HCT116 (cell line): Measurements from ENCODE around the gene TEX264. TPM values are rescaled to one million over a fixed set of nuclear protein-coding genes. Genes with fewer than 3 reads are reported as not detected.

ENCODE experiments used
- ATAC-seq: fragments of 200-7000 bp; cut with Tn5 transposase; 2 replicates; pipeline ENCODE4 v1.9.1; 2020; ENCODE audit warnings: mild to moderate bottlenecking, moderate library complexity
- BruUV-seq: library from RNA; stranded (reverse); fragments of 400-500 nt; replicated peaks from 2 replicates; lab custom pipeline; 2021; lab: Mats Ljungman, UMichigan
- CTCF ChIA-PET: fragments of 300-600 bp; sonication (Branson Sonifier 250); formaldehyde crosslinking; loops from one replicate; lab custom pipeline; 2021; ENCODE audit warnings: antibody characterized with exemption; lab: Charles Lee
- POLR2A ChIA-PET: fragments of 300-600, 350-600 bp; sonication (Branson Sonifier 250); formaldehyde crosslinking; loops from one replicate; lab custom pipeline; 2021; ENCODE audit warnings: antibody characterized with exemption; lab: Charles Lee
- RAD21 ChIA-PET, 2 experiments: fragments of 300-600 bp; sonication (Branson Sonifier 250); formaldehyde crosslinking; loops; one replicate each; lab custom pipeline; 2023; ENCODE audit warnings: low total read pairs in 2 of 2; ENCODE audit not compliant: uncharacterized antibody in 2 of 2, unreplicated experiment in 2 of 2, low non-redundant PET in 1 of 2; lab: Charles Lee
- DNase-seq: peaks from one replicate; pipeline ENCODE4 v3.0.0-alpha.2; 2010; ENCODE audit warnings: low read depth, low spot score
- H2AFZ ChIP-seq: fragments of 200-600 bp; shearing (Covaris generic), sonication (generic); 2 replicates; pipeline ENCODE4 v1.6.1; 2017; ENCODE audit warnings: low read depth, mixed run types, mixed read lengths, antibody characterized with exemption, low read length; ENCODE audit not compliant: poor library complexity, severe bottlenecking
- H3K27ac ChIP-seq: 2 replicates; pipeline ENCODE4 v1.5.1; 2012; ENCODE audit warnings: low read depth, low read length
- H3K27me3 ChIP-seq: fragments of 200-600 bp; sonication (generic); 2 replicates; pipeline ENCODE4 v1.6.1; 2016; ENCODE audit warnings: mixed run types, low read length, mixed read lengths; ENCODE audit not compliant: insufficient read depth
- H3K36me3 ChIP-seq, 2 experiments: fragments of 200-500 bp in 1 of 2; fragments of 200-600 bp in 1 of 2; sonication (Bioruptor generic) in 1 of 2; sonication (generic) in 1 of 2; 2 replicates each; pipeline versions ENCODE4 v1.5.1 to v1.6.1; 2014 to 2016; ENCODE audit warnings: low read length in 2 of 2, inconsistent platforms in 1 of 2, mixed read lengths in 1 of 2, mixed run types in 1 of 2; ENCODE audit not compliant: insufficient read depth in 2 of 2, control insufficient read depth in 1 of 2
- H3K4me1 ChIP-seq, 2 experiments: fragments of 200-600 bp in 1 of 2; sonication (generic) in 1 of 2; 2 replicates each; pipeline versions ENCODE4 v1.5.1 to v1.6.1; 2012 to 2017; ENCODE audit warnings: low read length in 2 of 2, inconsistent platforms in 1 of 2, mild to moderate bottlenecking in 1 of 2, mixed read lengths in 1 of 2, mixed run types in 1 of 2, moderate library complexity in 1 of 2; ENCODE audit not compliant: insufficient read depth in 2 of 2, control insufficient read depth in 1 of 2
- H3K4me2 ChIP-seq: fragments of 200-600 bp; sonication (generic); 2 replicates; pipeline ENCODE4 v1.6.1; 2017; ENCODE audit warnings: mixed run types, low read length, mixed read lengths
- H3K4me3 ChIP-seq, 2 experiments: fragments of 200-600 bp in 1 of 2; sonication (generic) in 1 of 2; replicated peaks in 1 of 2; 2 replicates each; pipeline ENCODE4 v1.5.1; 2011 to 2016; ENCODE audit warnings: low read length in 2 of 2, control low read depth in 1 of 2, low read depth in 1 of 2, mild to moderate bottlenecking in 1 of 2, mixed read lengths in 1 of 2, mixed run types in 1 of 2
- H3K79me2 ChIP-seq: fragments of 200-600 bp; sonication (generic); 2 replicates; pipeline ENCODE4 v1.6.1; 2017; ENCODE audit warnings: mild to moderate bottlenecking, mixed run types, low read length, moderate library complexity, mixed read lengths; ENCODE audit not compliant: insufficient read depth
- H3K9ac ChIP-seq: fragments of 200-600 bp; sonication (generic); 2 replicates; pipeline ENCODE4 v1.6.1; 2016; ENCODE audit warnings: low read length, mixed read lengths
- H3K9me2 ChIP-seq: fragments of 200-600 bp; sonication (generic), shearing (Covaris generic); 2 replicates; pipeline ENCODE4 v1.6.1; 2017; ENCODE audit warnings: mixed run types, mild to moderate bottlenecking, moderate library complexity; ENCODE audit not compliant: insufficient read depth
- H3K9me3 ChIP-seq, 2 experiments: fragments of 200-500 bp in 1 of 2; fragments of 200-600 bp in 1 of 2; sonication (Bioruptor generic) in 1 of 2; sonication (generic) in 1 of 2; 2 replicates each; pipeline ENCODE4 v1.6.1; 2014 to 2017; ENCODE audit warnings: low read length in 2 of 2, mixed read lengths in 2 of 2, inconsistent platforms in 1 of 2, low read depth in 1 of 2, mild to moderate bottlenecking in 1 of 2, mixed run types in 1 of 2, moderate library complexity in 1 of 2; ENCODE audit not compliant: control insufficient read depth in 1 of 2, insufficient read depth in 1 of 2
- H4K20me1 ChIP-seq: fragments of 200-600 bp; sonication (generic), shearing (Covaris generic); 2 replicates; pipeline ENCODE4 v1.6.1; 2017; ENCODE audit warnings: mixed run types, mild to moderate bottlenecking, moderate library complexity; ENCODE audit not compliant: insufficient read depth
- CEBPB ChIP-seq: IDR thresholded peaks from 2 replicates; pipeline ENCODE4 v1.6.1; 2012; ENCODE audit warnings: low read depth
- CTCF ChIP-seq, 3 experiments: fragments of 200-600 bp in 1 of 3; sonication (generic) in 1 of 3; IDR thresholded peaks in 2 of 3; conservative IDR thresholded peaks in 1 of 3; 2 replicates each; pipeline ENCODE4 v1.5.1; 2012 to 2017; ENCODE audit warnings: low read depth in 2 of 3, low read length in 2 of 3, antibody characterized with exemption in 1 of 3, borderline replicate concordance in 1 of 3, control low read depth in 1 of 3, mild to moderate bottlenecking in 1 of 3, mixed read lengths in 1 of 3, mixed run types in 1 of 3, moderate library complexity in 1 of 3; ENCODE audit not compliant: insufficient read depth in 1 of 3
- MAX ChIP-seq: IDR thresholded peaks from 2 replicates; pipeline ENCODE4 v1.6.1; 2012
- POLR2A ChIP-seq: IDR thresholded peaks from 2 replicates; pipeline ENCODE4 v1.7.0; 2011; ENCODE audit warnings: borderline replicate concordance; ENCODE audit not compliant: insufficient read depth, insufficient read length; ENCODE audit errors: extremely low read depth
- RAD21 ChIP-seq: IDR thresholded peaks from 2 replicates; pipeline ENCODE4 v1.6.1; 2012; ENCODE audit warnings: low read depth, mild to moderate bottlenecking
- ZBTB33 ChIP-seq: IDR thresholded peaks from 2 replicates; pipeline ENCODE4 v1.6.1; 2011; ENCODE audit warnings: mild to moderate bottlenecking, low read length, moderate library complexity; ENCODE audit not compliant: insufficient replicate concordance; ENCODE audit errors: extremely low read depth
- intact Hi-C: fragments of 100-400 bp; cut with micrococcal nuclease; formaldehyde crosslinking; loops from 2 replicates; pipeline ENCODE4 v1.10.0; 2022
- total RNA-seq: library from RNA; stranded (reverse); gene quantifications from one replicate; pipeline ENCODE4 v1.2.1, GENCODE V29; 2021; ENCODE audit not compliant: unreplicated experiment

TEX264 gene
- total RNA-seq, 1 experiment from 2014 or later: 36.0 TPM

GRCh38 chr3:51709675-51710074 is 38.6 kb downstream of the TEX264 start (continued):
- TF ChIP-seq ZBTB33: no peak

GRCh38 chr3:51710631-51711351 is 39.7 kb downstream of the TEX264 start:
- peak; percentile 84 for ATAC-seq
- DNase-seq: no peak

More at GRCh38 chr3:51710631-51711351, 39.7 kb downstream of the TEX264 start:
- no peak overlapping the region for H3K4me2 ChIP-seq
- H4K20me1 ChIP-seq: no peaks in the 10 kb centered on the region
- CTCF ChIA-PET: interaction anchor here (0.8 to 1.9 kb wide), 4 partner anchors 8 to 211 kb away, joined by 3 to 12 read pairs (median 4); partner anchors contain the start of gene DCAF1
- H3K79me2 ChIP-seq: no peaks in the 10 kb centered on the region
- H3K9me3 ChIP-seq: no peaks in the 10 kb centered on the region
- no peak overlapping the region for H3K4me3 ChIP-seq
- no peaks in the 10 kb centered on the region for H3K4me1 ChIP-seq
- BruUV-seq: no TSS peak
- 0 out of 2 replicates have a peak, but pooled peaks cover 4% of the 10 kb centered on the region for H3K27me3 ChIP-seq
- TF ChIP-seq CTCF (IDR thresholded peaks at IDR 0.05 in 2 of 3, conservative IDR thresholded peaks at IDR 0.05 in 1 of 3; ENCODE audit: borderline replicate concordance in 1 of 3, insufficient read depth in 1 of 3, low read depth in 2 of 3, low read length in 2 of 3) (peak; percentile 6 to 23 (median 16); a peak in 3 of 6 replicates), RAD21 (peak; percentile 44), CEBPB (no peak), MAX (no peak), POLR2A (no peak)
- H2AFZ ChIP-seq: no peak overlapping the region
- POLR2A ChIA-PET: interaction anchor here (1.1 kb wide), 1 partner anchor 88 kb away, joined by 3 read pairs; no protein-coding TSS in a partner anchor
- H3K9ac ChIP-seq: no peak overlapping the region
- intact Hi-C loops: no loop called here
- RAD21 ChIA-PET: no interaction called here
- H3K27ac ChIP-seq: no peak overlapping the region
- no peaks in the 10 kb centered on the region for H3K9me2 ChIP-seq
- no peaks in the 10 kb centered on the region for H3K36me3 ChIP-seq
